Measurements from ENCODE around the gene MACROD2. TPM values are rescaled to one million over a fixed set of nuclear protein-coding genes. Genes with fewer than 3 reads are reported as not detected.

MACROD2 gene
- total RNA-seq, 1 experiment from 2014 or later: 1.6 TPM

- peaks cover under 1% of the 10 kb centered on the region; the same call in 1 of the 2 replicates for H3K4me1 ChIP-seq (ENCODE audit: insufficient read depth, low read length)
- Mint-ChIP-seq H3K4me3 (no peak overlapping the region), H3K27ac (no peak overlapping the region), H3K36me3 (ENCODE audit: insufficient read depth in 1 of 3, low read depth in 3 of 3) (peaks cover 2 to 35% (median 16%) of the 10 kb centered on the region in 3 experiments), H3K4me1 (peaks cover 4 to 11% of the 10 kb centered on the region in 2 experiments), H3K27me3 (ENCODE audit: low read depth) (no peaks in the 10 kb centered on the region), H3K9me3 (peaks cover 23 to 25% of the 10 kb centered on the region in 2 experiments)
- H3K4me2 ChIP-seq (ENCODE audit: insufficient read depth, insufficient read length, low read length): no peak overlapping the region
- no peak for DNase-seq
- H3K4ac ChIP-seq (ENCODE audit: low read depth, low read length): no peak overlapping the region
- no peak for TF ChIP-seq CTCF (conservative IDR thresholded peaks at IDR 0.05)
- no peaks in the 10 kb centered on the region for H3K9me3 ChIP-seq (ENCODE audit: control insufficient read depth, low read depth, low read length)
- H2AFZ ChIP-seq (ENCODE audit: low read length): no peak overlapping the region
- H3K79me2 ChIP-seq (ENCODE audit: insufficient read depth, low read length): no peaks in the 10 kb centered on the region
- no peak overlapping the region for H3K23ac ChIP-seq (ENCODE audit: insufficient read length, low read depth, low read length)
- no peak overlapping the region for H3T11ph ChIP-seq (ENCODE audit: low read length)
- no peak overlapping the region for H2BK15ac ChIP-seq (ENCODE audit: low read depth, low read length)
- no peak overlapping the region for H3K14ac ChIP-seq (ENCODE audit: insufficient read depth, low read length)
- no peak overlapping the region for H2BK20ac ChIP-seq (ENCODE audit: low read depth, low read length, poor library complexity, severe bottlenecking)
- H3K79me1 ChIP-seq (ENCODE audit: insufficient read depth, low read depth, low read length, poor library complexity, severe bottlenecking): no peaks in the 10 kb centered on the region
- H4K20me1 ChIP-seq (ENCODE audit: control insufficient read depth, insufficient read depth, insufficient read length): no peaks in the 10 kb centered on the region
- no peaks in the 10 kb centered on the region for H3K23me2 ChIP-seq (ENCODE audit: insufficient read length, low read depth, low read length, poor library complexity, severe bottlenecking)
- H3K18ac ChIP-seq (ENCODE audit: insufficient read length, low read depth, low read length): no peak overlapping the region
- H2BK5ac ChIP-seq (ENCODE audit: insufficient read length, low read length): no peak overlapping the region
- H3K56ac ChIP-seq (ENCODE audit: insufficient read length, low read depth, low read length): no peak overlapping the region
- H4K5ac ChIP-seq (ENCODE audit: insufficient read length, low read depth, low read length): no peak overlapping the region
- no peak overlapping the region for H3K9ac ChIP-seq (ENCODE audit: extremely low read depth, insufficient read length, low read length)
- no CpG with 5 or more reads among the region's 2 CpGs for WGBS (ENCODE audit: extremely low coverage, insufficient read length, low lambda C conversion rate)
- no peak overlapping the region for H4K8ac ChIP-seq (replicated peaks; ENCODE audit: insufficient read length, low read depth, low read length)
- H2BK120ac ChIP-seq (ENCODE audit: low read depth, low read length, poor library complexity, severe bottlenecking): no peak overlapping the region
- H3K27ac ChIP-seq (ENCODE audit: insufficient read length, low read depth, low read length): no peak overlapping the region
- no peaks in the 10 kb centered on the region for H3K27me3 ChIP-seq (ENCODE audit: insufficient read depth, low read length)
- no peak overlapping the region for H2AK5ac ChIP-seq (ENCODE audit: insufficient read length, low read length)
- no peak overlapping the region for H4K91ac ChIP-seq (ENCODE audit: insufficient read length, low read depth, low read length)
- H2BK12ac ChIP-seq (ENCODE audit: insufficient read length, low read depth, low read length): no peak overlapping the region
Observed at GRCh38 chr20:15555913-15556312, 1560.6 kb downstream of the MACROD2 start.

Data from H9 (cell line).